HL-60/S4 (cell line): Measurements from ENCODE around the gene NRDC.
"Not testable (repeated sequence)": the region's sequence is repeated elsewhere in the genome, so short reads cannot be mapped to it uniquely, and the experiment has no call there.

Experiments used
- in situ Hi-C: fragments of 300-500 bp; cut with MboI; formaldehyde crosslinking; loops from 2 replicates; pipeline ENCODE4 v1.14.3; 2022; ENCODE audit warnings: low sequenced_read_pairs

The NRDC gene

DNA sequence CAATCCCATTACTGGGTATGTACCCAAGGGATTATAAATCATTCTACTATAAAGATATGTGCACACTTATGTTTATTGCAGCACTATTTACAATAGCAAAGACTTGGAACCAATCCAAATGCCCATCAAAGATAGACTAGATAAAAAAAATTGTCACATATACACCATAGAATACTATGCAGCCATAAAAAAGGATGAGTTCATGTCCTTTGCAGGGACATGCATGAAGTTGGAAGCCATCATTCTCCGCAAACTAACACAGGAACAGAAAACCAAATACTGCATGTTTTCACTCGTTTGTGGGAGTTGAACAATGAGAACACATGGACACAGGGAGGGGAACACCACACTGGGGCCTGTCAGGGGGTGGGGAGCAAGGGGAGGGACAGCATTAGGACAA, 16.2 kb upstream of the NRDC start:
- in situ Hi-C loops: not testable (repeated sequence)

DNA sequence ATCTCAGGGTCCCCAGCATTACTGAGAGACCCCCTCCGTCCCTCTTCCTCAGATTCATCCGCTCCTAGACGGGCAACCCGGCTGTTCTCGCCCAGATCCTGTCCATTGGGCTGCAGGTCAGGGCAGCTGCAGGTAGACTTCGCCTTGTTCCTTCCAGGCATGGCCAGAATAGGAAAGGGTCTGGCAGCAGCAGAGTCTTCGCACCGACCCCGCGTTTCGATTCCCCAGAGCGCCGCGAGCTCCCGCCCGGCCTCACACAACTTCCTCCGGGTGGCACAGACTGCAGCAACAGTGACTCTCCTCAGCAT, 265 bp downstream of the NRDC start:
- in situ Hi-C loops: no loop called here

DNA sequence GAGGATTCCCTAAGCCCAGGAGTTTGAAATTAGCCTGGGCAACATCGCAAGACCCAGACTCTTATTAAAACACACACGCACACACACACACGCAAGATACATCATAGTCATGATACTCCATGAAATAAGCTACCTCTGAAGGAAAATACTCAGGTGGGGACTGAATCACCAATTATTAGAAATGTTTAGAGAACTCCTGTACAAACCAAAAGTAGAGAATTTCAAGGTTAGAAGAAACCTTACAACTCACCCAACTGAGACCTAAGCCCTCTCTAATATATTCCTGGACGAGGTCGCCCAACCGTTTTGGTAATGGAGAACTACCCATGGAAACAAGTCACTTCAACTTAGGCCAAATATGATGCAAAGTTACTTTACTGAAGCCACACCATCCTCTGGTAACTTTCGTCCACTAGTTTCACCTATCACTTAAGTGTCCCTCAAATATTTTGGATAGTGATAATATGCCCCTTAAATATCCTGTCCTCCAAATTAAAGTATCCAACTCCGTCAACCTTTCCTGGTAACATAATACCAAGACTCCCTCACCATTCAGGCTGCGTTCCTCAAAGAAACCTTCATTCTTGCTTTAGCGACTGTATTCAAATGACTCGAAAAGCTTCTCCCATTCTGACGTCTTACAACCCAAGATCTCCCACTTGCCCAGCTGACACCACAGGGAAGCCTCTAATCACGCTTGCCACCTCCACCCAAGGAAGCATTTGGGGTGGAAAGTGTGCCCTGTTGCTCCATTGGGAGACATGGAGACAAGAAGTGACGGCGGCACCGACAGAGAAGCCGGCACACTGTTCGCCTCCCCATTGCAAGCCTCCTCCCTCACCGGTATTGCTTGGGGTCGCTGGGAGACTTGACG, 856 bp downstream of the NRDC start:
- in situ Hi-C loops: no loop called here

DNA sequence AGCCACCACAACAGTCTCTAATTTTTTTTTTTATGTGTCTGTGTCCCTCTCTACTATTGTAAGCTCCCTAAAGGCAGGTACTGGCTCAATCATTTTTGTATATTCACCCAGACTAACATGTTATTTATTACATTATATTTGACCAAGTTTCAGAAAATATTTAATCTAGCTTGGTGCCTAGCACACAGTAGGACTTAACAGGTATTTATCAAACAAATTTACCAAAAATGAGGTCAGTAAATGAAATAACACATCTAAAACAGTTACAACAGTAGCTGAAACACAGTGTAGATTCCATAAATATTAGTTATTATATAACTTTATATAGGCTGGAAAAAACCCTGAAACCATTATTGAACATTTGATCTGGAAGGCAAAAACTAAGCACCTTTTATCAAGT, 2.7 kb downstream of the NRDC start:
- in situ Hi-C loops: no loop called here

DNA sequence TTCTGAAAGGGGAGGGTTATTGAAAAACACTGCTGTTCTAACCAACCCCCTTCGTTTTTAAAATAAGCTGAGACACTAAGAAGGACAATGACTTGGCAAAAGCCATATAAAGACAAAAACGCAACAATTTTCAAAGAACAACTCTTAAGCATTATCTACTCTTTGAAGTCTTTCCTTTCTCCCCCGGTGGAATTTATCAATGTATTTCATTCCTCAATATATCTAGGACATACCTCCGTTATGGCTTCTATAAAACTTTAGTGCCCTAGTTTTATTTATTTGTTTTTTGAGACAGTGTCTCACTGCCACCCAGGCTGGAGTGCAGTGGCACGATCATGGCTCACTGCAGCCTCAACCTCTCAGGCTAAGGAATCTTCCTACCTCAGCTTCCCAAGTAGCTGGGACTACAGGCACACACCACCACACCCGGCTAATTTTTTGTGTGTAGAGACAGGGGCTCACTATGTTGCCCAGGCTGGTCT, 3.2 kb downstream of the NRDC start:
- in situ Hi-C loops: no loop called here

DNA sequence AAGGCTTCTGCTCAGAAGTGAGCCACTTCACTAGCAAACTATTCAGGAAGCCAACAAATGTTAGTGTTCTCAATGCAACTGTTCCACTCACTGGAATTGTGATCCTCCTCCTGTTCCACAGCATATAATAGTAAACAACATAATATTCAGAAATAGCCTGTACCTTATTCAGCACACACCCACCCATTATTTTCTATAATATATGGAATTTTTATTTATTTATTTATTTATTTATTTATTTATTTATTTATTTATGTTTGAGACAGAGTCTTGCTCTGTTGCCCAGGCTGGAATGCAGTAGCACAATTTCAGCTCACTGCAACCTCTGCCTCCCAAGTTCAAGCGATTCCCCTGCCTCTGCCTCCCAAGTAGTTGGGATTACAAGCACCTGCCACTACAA, 5.3 kb downstream of the NRDC start:
- in situ Hi-C loops: not testable (repeated sequence)

DNA sequence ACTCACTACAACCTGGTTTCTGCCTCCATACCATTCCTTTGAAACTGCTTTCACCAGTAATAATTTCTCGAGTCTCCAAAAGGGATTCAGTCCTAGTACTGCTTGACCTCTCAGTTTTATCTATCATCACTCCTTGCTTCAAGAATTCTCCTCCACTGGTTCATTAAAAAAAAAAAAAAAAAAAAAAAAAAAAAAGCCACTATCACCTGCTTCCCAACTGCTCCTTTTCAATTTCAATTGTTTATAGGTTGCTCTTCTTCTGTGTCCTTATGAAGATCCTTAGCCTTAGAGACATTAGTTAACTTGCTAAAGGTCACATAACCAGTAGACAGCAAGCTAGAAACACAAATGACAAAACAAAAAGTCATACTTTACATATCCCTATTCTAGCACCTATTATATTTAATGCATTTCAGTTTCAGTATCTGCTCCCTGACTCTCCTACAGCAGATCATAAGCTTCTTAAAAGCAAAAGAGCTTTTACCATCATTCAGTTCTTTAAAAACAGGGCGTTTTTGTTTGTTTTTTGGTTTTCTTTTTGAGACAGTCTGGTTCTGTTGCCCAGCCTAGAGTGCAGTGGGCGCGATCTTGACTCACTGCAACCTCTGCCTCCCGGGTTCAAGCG, 7.1 kb downstream of the NRDC start:
- in situ Hi-C loops: no loop called here

- in situ Hi-C loops: no loop called here
Measured at GRCh38 chr1:51870603-51871350, 7.8 kb downstream of the NRDC start.

GRCh38 chr1:51867479-51868232, 10.9 kb downstream of the NRDC start:
- in situ Hi-C loops: no loop called here

GRCh38 chr1:51863384-51863783, 15.1 kb downstream of the NRDC start:
- in situ Hi-C loops: no loop called here

- in situ Hi-C loops: no loop called here
Measured at GRCh38 chr1:51861669-51862068, 16.9 kb downstream of the NRDC start.

DNA sequence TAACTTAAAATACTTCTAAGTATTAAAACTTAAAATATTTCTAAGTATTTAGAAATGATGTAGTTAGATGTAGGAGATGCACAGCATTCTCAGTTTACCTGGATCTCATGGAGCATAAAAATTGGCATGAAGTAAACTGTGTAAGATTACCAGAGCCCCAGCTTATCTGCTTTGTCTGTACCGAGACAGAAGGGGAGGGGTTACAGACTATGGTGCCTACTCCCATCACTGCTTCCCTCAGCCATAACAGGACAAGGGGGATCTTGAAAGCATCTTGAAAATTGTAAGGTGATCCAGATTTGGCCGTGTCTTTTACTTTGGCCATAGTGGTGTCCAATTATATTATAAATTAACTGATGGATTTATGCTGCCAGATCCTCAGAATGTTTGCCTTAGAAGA, 18.8 kb downstream of the NRDC start:
- in situ Hi-C loops: no loop called here

- in situ Hi-C loops: no loop called here
Measured at GRCh38 chr1:51859333-51859732, 19.2 kb downstream of the NRDC start.

DNA sequence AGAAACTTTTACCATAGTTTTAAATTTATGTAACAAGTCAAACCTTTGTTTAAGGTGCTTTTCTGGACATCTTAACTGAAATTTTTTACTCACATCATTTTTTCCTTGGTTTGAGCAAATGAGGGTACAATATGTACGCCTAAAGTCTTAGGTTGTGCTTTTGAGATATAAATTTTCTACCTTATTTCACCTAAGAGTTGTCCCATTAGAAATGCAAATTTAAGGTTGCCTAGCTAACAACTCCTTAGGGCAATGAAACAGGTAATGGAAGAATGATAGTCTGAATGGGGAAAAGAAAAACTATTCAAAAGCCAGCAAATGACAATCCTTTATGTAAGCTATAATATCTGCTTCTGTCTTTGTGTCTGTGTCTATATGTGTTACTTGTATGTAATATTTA, 19.6 kb downstream of the NRDC start:
- in situ Hi-C loops: no loop called here

GRCh38 chr1:51856745-51857144, 21.8 kb downstream of the NRDC start:
- in situ Hi-C loops: no loop called here

GRCh38 chr1:51855624-51856023, 22.9 kb downstream of the NRDC start:
- in situ Hi-C loops: no loop called here

DNA sequence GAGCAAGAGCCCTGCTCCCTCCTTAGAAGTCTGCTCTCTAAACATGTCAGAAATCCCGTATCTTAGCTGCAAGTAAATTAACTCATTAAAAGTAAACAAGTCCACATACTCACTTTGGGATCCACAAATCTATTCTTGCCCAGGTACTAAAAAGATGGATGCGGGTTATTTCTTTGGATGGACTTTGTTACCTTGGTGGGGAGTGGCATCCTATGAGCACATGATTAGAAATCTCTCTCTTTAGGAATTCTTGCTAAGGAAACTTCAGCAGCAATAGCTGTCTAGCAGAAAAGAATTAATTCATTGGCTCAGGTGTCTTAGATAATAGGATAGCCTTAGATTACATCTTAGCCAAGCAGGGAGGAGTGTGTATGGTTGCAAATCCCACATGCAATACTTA, 25.2 kb downstream of the NRDC start:
- in situ Hi-C loops: no loop called here

DNA sequence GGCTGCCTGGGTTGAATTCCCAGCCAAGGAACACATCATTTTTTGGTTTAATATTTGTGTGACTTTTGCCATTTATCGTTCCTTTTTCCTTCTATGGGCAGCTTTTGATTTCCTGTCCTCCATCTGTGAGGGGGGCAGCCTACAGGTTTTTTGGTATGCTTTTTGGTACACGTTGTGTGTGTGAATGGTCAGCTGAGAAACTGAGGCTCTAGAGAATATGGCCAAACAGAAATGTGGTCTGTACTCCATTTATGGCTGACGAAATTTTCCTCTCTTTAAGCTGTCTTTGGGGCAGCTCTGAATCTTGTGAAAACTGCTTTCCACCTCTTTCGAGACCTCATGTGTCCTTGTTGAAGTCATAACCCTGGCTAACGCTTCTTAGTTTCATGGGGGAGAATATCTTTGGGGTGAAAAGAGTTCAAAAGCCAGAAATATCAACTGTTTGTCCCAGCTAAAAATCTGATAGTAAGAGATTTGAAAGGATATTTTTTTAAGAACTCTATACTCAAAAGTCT, 26.6 kb downstream of the NRDC start:
- in situ Hi-C loops: no loop called here

DNA sequence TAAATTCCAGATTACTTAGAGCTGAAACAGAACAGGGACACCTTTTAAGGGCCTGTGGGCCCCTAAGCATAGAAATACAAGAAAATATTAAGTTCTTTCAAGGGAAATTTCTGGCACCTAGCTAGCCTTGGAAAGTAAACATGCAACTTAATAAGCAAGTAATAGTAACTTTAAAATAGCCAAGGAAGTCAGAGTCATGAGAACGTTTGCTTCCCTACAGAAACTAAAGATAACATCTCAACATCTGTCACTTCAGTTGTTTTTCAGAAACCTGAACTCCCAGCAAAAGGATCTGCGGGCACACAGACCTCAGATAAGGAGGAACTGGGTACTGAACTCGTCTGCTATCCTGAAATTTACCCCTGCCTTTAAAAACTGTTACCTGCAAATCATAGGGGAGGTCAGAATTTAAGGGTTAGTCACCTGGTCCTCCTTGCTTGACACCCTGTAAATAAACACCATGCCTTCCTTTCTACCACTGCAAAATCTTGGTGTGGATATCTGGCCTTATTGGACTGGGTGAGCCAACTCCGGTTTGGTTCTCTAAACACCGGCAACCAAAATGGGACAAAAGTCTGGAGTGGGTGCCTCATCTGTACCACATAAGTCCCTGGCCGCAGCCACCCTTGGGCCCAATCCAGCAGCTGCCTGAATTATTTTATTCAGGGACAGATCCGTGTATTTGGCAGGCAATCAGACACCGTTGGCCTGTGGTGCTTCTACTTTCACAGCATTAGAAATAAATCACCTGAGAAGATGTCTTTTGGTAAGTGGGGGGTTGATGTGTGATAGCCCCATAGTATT, 27.9 kb downstream of the NRDC start:
- in situ Hi-C loops: no loop called here

DNA sequence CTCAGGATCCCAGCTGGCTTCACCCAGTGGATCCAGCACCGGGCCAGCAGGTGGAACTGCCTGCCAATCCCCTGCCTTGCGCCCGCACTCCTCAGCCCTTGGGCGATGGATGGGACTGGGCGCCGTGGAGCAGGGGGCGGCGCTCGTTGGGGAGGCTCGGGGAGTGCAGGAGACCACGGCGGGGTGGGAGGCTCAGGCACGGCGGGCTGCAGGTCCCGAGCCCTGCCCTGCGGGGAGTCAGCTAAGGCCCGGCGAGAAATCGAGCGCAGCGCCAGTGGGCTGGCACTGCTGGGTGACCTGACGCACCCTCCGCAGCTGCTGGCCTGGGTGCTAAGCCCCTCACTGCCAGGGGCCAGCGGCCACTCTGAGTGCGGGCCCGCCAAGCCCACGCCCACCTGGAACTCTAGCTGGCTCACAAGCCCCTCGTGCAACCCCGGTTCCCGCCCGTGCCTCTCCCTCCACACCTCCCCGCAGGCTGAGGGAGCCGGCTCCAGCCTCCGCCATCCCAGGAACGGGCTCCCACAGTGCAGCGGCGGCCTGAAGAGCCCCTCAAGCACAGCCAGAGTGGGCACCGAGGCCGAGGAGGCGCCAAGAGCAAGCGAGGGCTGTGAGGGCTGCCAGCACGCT, 31.1 kb downstream of the NRDC start:
- in situ Hi-C loops: no loop called here
